NOMO-1 treated with DMSO at 0.1 percent for 48 hours (cell line): ENCODE results near the gene MSH3.
A peak's percentile ranks its signal among the peaks of the same experiment; 100 is the strongest.

Experiments used
- DNase-seq: peaks from one replicate; lab custom pipeline; 2025; ENCODE audit not compliant: unreplicated experiment; lab: John Stamatoyannopoulos, UW

MSH3 gene

GRCh38 chr5:80654391-80655230 lies at the start of gene MSH3, which contains the start of gene DHFR:
TSS of gene MSH3 (plus strand) at chr5:80654652. CDS start at chr5:80654728, 76 bp downstream.
TSS of gene DHFR (minus strand) at chr5:80654983. CDS start at chr5:80654489, 494 bp downstream.
- peak; percentile 94 for DNase-seq

DNA sequence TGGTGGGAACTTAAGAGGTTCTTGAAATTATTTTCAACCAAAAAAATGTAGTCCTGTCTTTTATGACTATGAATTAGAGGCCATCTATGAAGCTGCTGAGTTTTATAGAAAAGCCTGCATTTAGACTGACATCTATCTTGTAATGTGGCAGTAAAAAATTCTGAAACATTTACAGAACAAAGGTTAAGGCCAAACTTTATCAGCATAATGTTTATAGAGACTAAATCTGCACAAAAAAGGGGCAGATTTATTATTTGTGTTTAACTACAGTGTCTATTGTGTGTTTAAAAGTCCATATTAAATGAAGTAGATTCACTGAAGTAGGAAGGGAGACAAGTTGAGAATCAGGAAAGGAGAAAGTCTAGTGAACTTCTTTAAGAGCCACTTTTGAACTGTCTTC lies 47.1 kb upstream of the MSH3 start:
- no peak for DNase-seq

GRCh38 chr5:80607832-80608231 lies 46.6 kb upstream of the MSH3 start:
- no peak for DNase-seq

DNA sequence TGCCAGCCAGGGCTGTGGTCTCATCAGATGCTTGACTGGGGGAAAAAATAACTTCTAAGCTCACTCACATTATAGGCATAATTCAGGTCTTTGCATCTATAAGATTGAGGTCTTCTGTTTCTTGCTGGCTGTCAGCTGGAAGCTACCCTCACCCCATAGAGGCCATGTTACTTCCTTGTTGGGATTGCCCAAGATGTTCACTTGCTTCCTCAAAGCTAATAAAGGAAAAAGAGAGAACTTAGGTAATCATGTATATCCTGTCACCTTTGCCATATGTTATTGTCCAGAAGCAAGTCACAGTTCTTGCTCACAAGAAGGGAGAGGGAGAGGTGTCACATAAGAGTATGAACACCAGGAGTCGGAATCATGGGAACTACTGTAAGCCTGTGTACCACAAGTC lies 45.7 kb upstream of the MSH3 start:
- DNase-seq = peak; percentile 95

DNA sequence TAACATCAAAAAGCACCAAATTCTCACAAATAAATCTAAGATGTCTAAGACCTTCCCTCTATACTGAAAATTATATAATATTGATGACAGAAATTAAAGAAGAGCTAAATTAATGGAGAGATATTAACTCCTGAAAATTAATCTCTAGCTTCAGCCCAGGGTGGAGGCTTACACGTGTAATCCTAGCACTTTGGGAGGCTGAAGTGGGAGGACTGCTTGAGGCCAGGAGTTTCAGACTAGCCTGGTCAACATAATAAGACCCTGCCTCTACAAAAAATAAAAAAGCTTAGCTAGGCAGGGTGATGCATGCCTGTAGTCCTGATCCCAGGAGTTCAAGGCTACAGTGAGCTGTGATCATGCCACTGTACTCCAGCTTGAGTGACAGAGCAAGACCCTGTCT lies 44.8 kb upstream of the MSH3 start:
- no peak for DNase-seq

- no peak for DNase-seq
Measured at GRCh38 chr5:80615266-80615914, 39.1 kb upstream of the MSH3 start.

- no peak for DNase-seq
Measured at GRCh38 chr5:80618438-80618837, 36.0 kb upstream of the MSH3 start.

DNA sequence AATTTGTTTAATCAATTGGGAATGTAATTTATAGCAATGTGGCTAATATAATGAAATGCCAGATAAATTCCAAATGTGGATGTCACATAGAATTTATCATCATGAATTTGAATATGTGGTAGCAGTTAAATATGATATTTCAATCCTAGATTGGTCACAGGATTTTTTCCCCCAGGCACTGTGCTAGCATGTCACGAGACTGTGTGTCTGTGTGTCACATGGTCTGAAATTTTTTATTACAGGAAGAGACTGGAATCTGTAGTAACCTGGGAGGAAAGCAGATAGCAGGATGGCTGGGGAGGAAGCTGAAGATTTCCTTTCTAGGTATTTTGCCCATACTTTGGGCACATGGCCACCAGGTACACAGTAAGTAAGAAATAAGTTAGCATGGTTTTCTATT lies 35.4 kb upstream of the MSH3 start:
- no peak for DNase-seq

GRCh38 chr5:80620211-80620610 lies 34.2 kb upstream of the MSH3 start:
- no peak for DNase-seq

- DNase-seq = no peak
Measured at GRCh38 chr5:80622756-80623155, 31.7 kb upstream of the MSH3 start.

DNA sequence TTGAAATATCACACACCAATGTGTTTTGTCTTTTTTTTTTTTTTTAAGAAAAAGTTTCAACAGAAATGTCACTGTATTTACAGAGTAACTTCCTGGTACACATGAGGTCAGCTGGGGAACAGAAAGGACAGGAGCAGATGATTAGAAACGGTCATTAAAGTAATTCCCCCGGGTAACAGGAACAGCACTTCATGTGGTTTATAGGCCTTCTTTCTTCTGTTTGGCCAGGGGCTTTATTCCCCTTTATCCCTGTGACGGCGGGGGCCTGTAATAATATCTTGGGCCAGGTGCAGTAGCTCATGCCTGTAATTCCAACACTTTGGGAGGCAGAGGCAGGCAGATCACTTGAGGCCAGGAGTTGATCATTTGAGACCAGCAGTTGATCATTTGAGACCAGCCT lies 30.5 kb upstream of the MSH3 start:
- peak; percentile 26 for DNase-seq

DNA sequence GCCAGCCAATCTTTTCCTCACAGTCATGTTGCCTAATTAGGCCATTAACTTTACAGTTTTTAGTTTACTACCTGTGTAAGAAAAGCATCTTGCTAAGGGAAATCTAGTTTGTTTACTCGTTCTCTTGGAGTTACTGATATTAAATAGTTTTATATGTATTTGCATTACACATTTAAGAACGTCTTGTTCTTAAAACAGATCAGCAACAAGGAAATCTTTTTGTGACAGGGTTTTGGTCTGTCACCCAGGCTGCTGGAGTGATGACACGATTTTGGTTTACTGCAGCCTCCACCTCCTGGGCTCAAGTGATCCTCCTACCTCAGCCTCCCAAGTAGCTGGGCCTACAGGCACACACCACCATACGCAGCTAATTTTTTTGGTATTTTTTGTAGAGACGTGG lies 29.2 kb upstream of the MSH3 start:
- no peak for DNase-seq

GRCh38 chr5:80629281-80629680 lies 25.2 kb upstream of the MSH3 start:
- DNase-seq = peak; percentile 37

GRCh38 chr5:80631278-80632259 lies 22.9 kb upstream of the MSH3 start:
- DNase-seq = no peak

- DNase-seq = no peak
Measured at GRCh38 chr5:80632700-80633099, 21.8 kb upstream of the MSH3 start.

GRCh38 chr5:80634193-80634592 lies 20.3 kb upstream of the MSH3 start:
- DNase-seq = no peak

- no peak for DNase-seq
Measured at GRCh38 chr5:80641353-80641752, 13.1 kb upstream of the MSH3 start.

DNA sequence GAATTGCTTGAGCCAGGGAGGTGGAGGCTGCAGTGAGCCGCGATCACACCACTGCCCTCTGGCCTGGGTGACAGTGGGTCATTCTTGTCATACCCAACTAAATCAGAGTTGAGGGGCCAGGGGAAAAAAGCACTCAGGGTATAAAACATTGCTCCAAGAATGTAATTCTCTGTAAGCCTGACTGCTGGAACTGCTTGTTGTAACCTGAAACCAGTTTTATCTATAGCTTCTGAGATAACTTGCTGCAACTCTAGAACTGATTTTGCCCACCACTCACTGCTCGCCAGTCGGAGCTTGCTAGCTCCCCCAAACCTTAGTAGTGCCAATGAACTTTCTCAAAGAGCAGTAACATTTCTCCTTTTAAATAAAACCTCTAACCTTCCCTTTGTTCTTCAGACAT lies 9.6 kb upstream of the MSH3 start:
- no peak for DNase-seq

GRCh38 chr5:80646926-80647325 lies 7.5 kb upstream of the MSH3 start:
- DNase-seq = no peak

- no peak for DNase-seq
Measured at GRCh38 chr5:80653502-80653901, 950 bp upstream of the MSH3 start.

- DNase-seq = peak; percentile 36
Measured at GRCh38 chr5:80654054-80654390, 430 bp upstream of the MSH3 start.
